Activated CD8-positive, alpha-beta memory T cell treated with anti-CD3 and anti-CD28 coated beads for 48 hours (primary cell): ENCODE results near the gene PKNOX2.

Experiments used
- DNase-seq, 3 experiments: peaks; one replicate each; pipeline ENCODE4 v3.0.0-alpha.2; 2020; ENCODE audit warnings: low read depth in 2 of 3, low spot score in 2 of 3

PKNOX2 gene

DNA sequence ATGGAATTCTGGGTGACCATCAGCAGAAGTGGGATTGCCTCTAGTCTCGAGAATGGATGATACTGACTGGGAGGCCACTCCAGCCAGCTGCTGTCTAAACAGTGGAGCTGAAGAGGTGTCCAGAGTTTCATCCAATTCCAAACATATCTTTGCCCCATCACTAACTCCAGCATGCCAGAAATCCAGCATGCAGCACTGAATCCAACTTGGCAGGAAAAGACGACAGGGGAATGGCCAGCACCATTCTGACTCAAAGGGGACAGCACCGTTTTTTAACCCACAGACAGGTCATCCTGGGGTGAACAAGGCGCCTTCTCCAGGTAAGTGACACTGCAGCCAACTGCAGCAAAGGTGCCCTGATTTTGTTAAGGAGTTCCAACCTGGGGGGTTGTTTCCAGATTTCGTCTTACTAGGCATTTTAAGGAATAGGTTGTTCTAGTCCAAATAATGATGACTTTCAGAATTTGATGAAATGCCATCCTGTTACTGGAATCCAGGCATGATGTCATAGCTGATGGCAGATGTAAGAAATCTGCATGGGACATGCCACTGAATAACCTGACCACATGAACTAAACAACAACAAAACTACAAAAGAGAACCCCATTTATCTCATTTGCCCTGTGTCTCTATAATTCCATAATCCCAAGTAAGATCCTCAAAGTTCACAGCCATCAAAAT is 299.2 kb downstream of the PKNOX2 start:
- DNase-seq = no peak

- DNase-seq = no peak
Observed at GRCh38 chr11:125464270-125464662, 299.7 kb downstream of the PKNOX2 start.

GRCh38 chr11:125464666-125465065 is 300.1 kb downstream of the PKNOX2 start:
- DNase-seq = no peak

DNA sequence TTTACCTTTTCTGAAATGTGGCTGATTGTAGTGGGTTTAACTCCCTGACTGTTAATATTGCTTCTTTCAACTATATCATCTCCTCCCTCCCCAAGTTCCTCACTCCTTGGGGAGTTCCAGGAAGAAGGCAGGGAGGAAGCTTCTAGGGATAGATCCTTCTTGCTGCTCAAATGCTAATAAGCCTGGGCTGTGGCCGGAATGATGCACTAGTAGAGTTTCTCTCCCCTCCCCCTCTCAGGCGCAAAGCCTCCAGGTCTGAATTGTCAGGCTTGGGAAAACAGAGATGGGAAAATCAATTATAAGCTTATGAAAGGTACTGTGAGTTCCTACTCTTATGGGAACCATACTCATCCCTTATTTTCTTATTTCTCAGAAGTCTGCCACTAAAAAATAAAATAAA is 300.7 kb downstream of the PKNOX2 start:
- no peak for DNase-seq

DNA sequence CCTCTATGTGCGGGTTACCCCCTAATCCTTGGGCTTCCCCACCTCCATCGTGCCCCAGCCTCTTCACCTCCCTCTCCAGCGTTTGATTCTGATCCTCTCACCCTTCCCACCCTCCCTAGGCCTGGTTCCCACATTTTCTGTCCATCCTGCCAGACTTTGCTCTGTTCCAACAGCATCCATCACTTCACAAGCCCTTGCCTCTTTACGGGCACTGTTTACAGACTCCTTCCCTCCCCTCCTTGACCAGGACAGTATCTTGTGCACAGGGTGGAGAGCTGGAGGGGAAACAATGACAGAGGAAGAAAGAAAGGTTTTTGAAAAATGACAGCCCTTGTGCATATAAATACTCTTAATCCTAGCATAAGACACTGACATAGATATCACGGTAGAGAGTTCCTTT is 301.1 kb downstream of the PKNOX2 start:
- DNase-seq = no peak

DNA sequence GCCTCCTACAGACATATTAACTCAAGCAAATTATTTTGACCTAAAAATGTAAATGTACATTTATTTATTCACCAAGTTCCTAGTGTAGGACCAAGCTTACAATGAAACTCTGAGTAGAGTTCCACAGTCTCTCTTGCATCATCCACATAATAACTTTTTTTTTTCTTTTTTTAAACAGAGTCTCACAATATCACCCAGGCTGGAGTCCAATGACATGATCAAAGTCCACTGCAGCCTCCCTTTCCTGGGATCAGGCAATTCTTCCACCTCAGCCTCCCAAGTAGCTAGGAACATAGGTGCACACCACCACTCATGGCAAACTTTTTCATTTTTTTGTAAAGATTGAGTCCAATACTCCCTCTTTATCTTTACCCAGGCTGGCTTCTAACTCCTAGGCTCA is 303.5 kb downstream of the PKNOX2 start:
- no peak for DNase-seq

DNA sequence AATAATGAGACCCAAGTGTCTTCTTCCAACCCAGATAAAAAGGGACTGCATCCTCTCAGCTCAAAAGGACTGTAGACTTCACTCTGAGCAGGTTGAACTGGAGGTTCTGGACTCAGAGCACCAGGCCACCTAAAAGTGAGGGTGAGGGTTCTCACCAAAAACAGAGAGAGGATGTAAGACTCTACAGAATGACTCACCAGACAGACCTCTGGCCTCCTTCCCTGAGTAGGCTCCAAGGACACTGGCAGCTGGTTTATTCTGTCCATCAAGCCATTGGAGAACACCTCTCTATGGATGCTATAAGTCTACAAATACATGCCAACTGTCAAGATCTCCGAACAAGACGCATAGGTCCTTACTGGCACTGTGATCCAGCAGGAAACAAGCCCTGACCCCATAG is 304.3 kb downstream of the PKNOX2 start:
- no peak for DNase-seq

DNA sequence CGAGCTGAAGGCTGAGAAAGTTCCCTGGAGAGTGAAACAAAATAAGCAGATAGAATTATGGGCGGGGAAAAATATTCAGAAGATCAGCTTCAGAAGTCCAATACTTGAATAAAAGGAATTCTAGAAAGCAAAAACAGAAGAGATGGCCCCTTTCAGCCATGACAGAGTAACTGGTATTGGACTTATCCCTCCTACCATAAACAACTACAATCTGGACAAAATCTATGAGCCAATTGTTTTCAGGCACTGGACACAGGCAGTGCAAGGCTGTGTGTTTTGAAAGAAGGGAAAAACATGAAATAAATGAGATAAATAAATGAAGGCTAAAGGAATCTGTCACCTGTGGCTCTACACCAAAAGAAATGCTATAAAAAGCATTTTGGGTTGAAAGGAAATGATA is 305.8 kb downstream of the PKNOX2 start:
- DNase-seq = no peak

GRCh38 chr11:125476721-125477120 is 312.2 kb downstream of the PKNOX2 start:
- no peak for DNase-seq

DNA sequence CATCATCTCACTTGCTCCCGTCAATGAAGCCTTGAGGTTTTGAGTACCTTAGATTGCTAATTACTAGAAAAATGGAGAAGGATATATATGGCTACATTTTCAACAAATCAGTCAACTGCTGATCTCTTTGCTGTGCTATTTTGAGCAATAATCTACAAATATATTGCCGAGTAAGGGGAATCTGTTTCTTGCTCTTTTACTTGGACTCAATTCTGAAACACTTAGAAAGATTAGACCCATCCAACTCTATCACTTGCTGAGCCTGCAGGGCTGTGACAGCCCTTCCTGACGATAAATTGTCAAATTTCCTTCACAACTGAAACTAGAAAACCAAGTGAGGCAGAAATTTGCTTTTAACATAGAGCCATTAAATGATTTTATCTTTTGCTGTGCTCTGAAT is 314.6 kb downstream of the PKNOX2 start:
- DNase-seq = no peak

GRCh38 chr11:125481531-125481930 is 317.0 kb downstream of the PKNOX2 start:
- DNase-seq = no peak
